ENCODE measurements around the gene DNAJB9. TPM values are rescaled to one million over a fixed set of nuclear protein-coding genes. Genes with fewer than 3 reads are reported as not detected.

Gene DNAJB9
- polyA plus RNA-seq, 2 of the 4 experiments (the other 2 are of a cell fraction) = 14.8 to 16.2 TPM

DNA sequence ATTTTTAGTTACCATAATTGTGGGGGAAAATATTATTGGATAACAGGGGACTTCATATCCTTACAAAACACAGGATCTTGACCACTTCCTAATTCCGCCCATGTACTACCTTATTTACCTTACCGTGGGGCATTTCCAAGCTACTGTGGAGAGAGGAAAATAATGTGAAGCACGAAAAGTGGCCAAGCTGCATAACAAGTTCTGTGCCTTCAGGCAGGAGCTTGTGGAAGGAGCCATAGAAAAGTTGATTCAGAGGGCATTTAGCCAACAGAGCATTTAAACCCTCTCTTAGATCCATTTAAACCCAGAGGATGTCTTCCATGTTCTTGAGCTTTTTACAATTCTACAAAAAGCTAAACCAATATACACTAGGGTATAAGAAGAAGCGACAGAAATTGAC, 41.6 kb downstream of the DNAJB9 start:
- TF ChIP-seq CHD4 (IDR thresholded peaks at IDR 0.05; ENCODE audit: borderline replicate concordance) (no peak), GATA3 (IDR thresholded peaks at IDR 0.05; ENCODE audit: borderline replicate concordance) (no peak), EP300 (IDR thresholded peaks at IDR 0.05) (no peak), SREBF2 (IDR thresholded peaks at IDR 0.05) (no peak), RCOR1 (IDR thresholded peaks at IDR 0.05; ENCODE audit: low read depth, low read length) (no peak), HEYL (CRISPR knock-in tag; IDR thresholded peaks at IDR 0.05) (no peak), FOSB (CRISPR knock-in tag; IDR thresholded peaks at IDR 0.05) (no peak)
- TF ChIP-seq, protein P1, sequence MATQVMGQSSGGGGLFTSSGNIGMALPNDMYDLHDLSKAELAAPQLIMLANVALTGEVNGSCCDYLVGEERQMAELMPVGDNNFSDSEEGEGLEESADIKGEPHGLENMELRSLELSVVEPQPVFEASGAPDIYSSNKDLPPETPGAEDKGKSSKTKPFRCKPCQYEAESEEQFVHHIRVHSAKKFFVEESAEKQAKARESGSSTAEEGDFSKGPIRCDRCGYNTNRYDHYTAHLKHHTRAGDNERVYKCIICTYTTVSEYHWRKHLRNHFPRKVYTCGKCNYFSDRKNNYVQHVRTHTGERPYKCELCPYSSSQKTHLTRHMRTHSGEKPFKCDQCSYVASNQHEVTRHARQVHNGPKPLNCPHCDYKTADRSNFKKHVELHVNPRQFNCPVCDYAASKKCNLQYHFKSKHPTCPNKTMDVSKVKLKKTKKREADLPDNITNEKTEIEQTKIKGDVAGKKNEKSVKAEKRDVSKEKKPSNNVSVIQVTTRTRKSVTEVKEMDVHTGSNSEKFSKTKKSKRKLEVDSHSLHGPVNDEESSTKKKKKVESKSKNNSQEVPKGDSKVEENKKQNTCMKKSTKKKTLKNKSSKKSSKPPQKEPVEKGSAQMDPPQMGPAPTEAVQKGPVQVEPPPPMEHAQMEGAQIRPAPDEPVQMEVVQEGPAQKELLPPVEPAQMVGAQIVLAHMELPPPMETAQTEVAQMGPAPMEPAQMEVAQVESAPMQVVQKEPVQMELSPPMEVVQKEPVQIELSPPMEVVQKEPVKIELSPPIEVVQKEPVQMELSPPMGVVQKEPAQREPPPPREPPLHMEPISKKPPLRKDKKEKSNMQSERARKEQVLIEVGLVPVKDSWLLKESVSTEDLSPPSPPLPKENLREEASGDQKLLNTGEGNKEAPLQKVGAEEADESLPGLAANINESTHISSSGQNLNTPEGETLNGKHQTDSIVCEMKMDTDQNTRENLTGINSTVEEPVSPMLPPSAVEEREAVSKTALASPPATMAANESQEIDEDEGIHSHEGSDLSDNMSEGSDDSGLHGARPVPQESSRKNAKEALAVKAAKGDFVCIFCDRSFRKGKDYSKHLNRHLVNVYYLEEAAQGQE (IDR thresholded peaks at IDR 0.05) = no peak
- TF ChIP-seq, protein P2, sequence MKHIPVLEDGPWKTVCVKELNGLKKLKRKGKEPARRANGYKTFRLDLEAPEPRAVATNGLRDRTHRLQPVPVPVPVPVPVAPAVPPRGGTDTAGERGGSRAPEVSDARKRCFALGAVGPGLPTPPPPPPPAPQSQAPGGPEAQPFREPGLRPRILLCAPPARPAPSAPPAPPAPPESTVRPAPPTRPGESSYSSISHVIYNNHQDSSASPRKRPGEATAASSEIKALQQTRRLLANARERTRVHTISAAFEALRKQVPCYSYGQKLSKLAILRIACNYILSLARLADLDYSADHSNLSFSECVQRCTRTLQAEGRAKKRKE (CRISPR knock-in tag; IDR thresholded peaks at IDR 0.05; ENCODE audit: low read depth) = no peak
- TF ChIP-seq, protein P3, sequence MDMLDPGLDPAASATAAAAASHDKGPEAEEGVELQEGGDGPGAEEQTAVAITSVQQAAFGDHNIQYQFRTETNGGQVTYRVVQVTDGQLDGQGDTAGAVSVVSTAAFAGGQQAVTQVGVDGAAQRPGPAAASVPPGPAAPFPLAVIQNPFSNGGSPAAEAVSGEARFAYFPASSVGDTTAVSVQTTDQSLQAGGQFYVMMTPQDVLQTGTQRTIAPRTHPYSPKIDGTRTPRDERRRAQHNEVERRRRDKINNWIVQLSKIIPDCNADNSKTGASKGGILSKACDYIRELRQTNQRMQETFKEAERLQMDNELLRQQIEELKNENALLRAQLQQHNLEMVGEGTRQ (IDR thresholded peaks at IDR 0.05) = no peak
- TF ChIP-seq, protein P4, sequence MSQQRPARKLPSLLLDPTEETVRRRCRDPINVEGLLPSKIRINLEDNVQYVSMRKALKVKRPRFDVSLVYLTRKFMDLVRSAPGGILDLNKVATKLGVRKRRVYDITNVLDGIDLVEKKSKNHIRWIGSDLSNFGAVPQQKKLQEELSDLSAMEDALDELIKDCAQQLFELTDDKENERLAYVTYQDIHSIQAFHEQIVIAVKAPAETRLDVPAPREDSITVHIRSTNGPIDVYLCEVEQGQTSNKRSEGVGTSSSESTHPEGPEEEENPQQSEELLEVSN (IDR thresholded peaks at IDR 0.05; ENCODE audit: borderline replicate concordance, low read depth) = no peak
- CTCF ChIA-PET = interaction anchor here (1.5 to 2.2 kb wide), 2 partner anchors 10 to 13 kb away, joined by 7 to 10 read pairs; no protein-coding TSS in a partner anchor
- FAIRE-seq (no peak), DNase-seq (ENCODE audit: low read depth in 1 of 2, low spot score in 1 of 2) (no peak), ATAC-seq (no peak)
- POLR2A ChIA-PET = no interaction called here
- Histone ChIP-seq H3K27ac (no peak overlapping the region), H3K4me2 (no peak overlapping the region), H3K9me3 (no peaks in the 10 kb centered on the region), H3K4me1 (no peaks in the 10 kb centered on the region), H3K4me3 (no peak overlapping the region)
- WGBS (ENCODE audit: missing lambda C conversion rate) = 6% methylated on average over 4 of the region's 4 CpGs

DNA sequence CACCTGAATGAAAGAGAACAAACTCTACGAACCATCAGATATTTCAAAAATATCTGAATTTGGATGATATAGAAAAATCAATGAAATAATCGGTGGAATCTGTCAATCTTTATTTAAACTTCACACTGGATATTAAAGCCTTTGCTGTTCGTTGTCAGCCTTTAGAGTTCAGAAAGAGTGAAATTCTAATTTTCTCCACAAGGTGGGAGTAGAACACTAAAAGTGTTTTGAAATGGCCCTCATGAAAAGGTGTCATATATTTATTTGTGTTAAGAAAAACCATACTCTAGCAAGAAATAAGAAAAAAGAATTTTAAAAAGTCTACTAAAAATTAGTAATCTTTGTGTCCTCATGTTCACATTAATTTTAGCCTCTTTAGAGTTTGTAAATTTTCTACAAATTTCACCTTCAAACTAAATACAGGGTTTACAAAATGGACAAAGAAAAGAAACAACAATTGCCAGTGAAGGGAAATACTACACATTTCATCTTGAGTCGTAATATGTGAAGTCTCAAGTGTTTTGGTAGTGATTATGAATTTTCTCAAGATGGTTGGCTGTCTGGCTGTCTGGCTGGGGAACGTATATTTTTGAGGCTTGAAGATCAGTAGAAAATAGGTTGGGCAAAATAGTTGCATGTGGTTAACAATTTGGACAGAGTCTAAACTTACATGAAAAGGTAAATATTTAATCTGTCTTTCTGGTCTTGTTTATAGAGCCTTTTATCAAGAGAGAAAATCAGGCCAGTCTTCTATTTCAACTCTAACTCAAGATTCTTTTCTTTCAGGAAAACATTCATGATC, 43.7 kb downstream of the DNAJB9 start:
- no peaks in the 10 kb centered on the region for H3K4me1 ChIP-seq
- DNase-seq (ENCODE audit: low read depth in 1 of 2, low spot score in 1 of 2) (peak; percentile 27 to 35), FAIRE-seq (no peak), ATAC-seq (peak in 1 of 2 experiments; percentile 82; a peak in 3 of 6 replicates)
- H3K27ac ChIP-seq = no peak overlapping the region
- H3K9me3 ChIP-seq = no peaks in the 10 kb centered on the region
- TF ChIP-seq ZNF302 (CRISPR knock-in tag; IDR thresholded peaks at IDR 0.05) = no peak
- no peak for TF ChIP-seq HEYL (CRISPR knock-in tag; IDR thresholded peaks at IDR 0.05)
- TF ChIP-seq NR3C1 (IDR thresholded peaks at IDR 0.05) = no peak
- TF ChIP-seq RAD21 (conservative IDR thresholded peaks at IDR 0.05 in 1 of 2, IDR thresholded peaks at IDR 0.05 in 1 of 2) = peak; percentile 83 to 89
- TF ChIP-seq SMC3 (IDR thresholded peaks at IDR 0.05) = peak; percentile 66
- TF ChIP-seq, protein P5, sequence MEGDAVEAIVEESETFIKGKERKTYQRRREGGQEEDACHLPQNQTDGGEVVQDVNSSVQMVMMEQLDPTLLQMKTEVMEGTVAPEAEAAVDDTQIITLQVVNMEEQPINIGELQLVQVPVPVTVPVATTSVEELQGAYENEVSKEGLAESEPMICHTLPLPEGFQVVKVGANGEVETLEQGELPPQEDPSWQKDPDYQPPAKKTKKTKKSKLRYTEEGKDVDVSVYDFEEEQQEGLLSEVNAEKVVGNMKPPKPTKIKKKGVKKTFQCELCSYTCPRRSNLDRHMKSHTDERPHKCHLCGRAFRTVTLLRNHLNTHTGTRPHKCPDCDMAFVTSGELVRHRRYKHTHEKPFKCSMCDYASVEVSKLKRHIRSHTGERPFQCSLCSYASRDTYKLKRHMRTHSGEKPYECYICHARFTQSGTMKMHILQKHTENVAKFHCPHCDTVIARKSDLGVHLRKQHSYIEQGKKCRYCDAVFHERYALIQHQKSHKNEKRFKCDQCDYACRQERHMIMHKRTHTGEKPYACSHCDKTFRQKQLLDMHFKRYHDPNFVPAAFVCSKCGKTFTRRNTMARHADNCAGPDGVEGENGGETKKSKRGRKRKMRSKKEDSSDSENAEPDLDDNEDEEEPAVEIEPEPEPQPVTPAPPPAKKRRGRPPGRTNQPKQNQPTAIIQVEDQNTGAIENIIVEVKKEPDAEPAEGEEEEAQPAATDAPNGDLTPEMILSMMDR (IDR thresholded peaks at IDR 0.05) = peak; percentile 85
- ChIA-PET POLR2A (no interaction called here), CTCF (interaction anchor here (0.9 to 1.1 kb wide), 3 partner anchors 8 to 11 kb away, joined by 3 to 4 read pairs (median 4); no protein-coding TSS in a partner anchor)
- no peak overlapping the region for H3K4me3 ChIP-seq
- H3K4me2 ChIP-seq = no peak overlapping the region
- 18% methylated on average over 5 of the region's 5 CpGs for WGBS (ENCODE audit: missing lambda C conversion rate)
